Measurements from ENCODE around the gene PCDH12. TPM values are rescaled to one million over a fixed set of nuclear protein-coding genes. Genes with fewer than 3 reads are reported as not detected.
A peak's percentile ranks its signal among the peaks of the same experiment; 100 is the strongest.

Gene PCDH12
- total RNA-seq, 1 donor from 2014 or later = not detected

DNA sequence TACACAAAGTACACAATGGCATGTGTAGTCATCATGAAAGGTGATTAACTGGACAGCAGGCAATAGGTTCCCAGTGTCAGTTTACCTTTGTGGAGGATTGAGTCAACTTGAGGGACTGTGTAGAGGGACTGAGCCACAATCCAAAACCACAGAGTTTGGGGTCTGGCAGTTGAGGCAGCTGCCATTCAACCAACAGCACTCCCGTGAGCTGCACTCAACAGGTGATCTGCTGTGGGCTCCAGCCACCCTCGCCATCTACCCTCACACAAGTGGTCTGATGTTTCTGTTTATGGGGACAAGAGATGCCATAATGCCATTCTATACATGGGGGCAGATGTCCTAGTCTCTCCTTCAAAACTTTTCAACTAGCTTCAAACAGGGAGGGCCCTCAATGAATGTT is 37.2 kb downstream of the PCDH12 start:
- DNase-seq (ENCODE audit: low spot score) = no peak
- Histone ChIP-seq H3F3A (ENCODE audit: low read depth) (peaks cover 24% of the 10 kb centered on the region), H3K4me3 (no peak overlapping the region), H3K4me2 (no peak overlapping the region), H3K79me2 (ENCODE audit: low read depth) (peaks cover 24% of the 10 kb centered on the region), H3K36me3 (no peaks in the 10 kb centered on the region), H3K9ac (no peak overlapping the region), H3K9me3 (ENCODE audit: low read depth) (no peaks in the 10 kb centered on the region), H3K27ac (no peak overlapping the region), H3K27me3 (peaks cover 8% of the 10 kb centered on the region), H3K4me1 (peaks cover 6% of the 10 kb centered on the region), H2AFZ (replicated peaks) (no peak overlapping the region), H4K20me1 (ENCODE audit: low read depth) (no peaks in the 10 kb centered on the region)
- TF ChIP-seq EZH2phosphoT487 (IDR thresholded peaks at IDR 0.05) (no peak), EZH2 (IDR thresholded peaks at IDR 0.05) (no peak)
- TF ChIP-seq, protein P1, sequence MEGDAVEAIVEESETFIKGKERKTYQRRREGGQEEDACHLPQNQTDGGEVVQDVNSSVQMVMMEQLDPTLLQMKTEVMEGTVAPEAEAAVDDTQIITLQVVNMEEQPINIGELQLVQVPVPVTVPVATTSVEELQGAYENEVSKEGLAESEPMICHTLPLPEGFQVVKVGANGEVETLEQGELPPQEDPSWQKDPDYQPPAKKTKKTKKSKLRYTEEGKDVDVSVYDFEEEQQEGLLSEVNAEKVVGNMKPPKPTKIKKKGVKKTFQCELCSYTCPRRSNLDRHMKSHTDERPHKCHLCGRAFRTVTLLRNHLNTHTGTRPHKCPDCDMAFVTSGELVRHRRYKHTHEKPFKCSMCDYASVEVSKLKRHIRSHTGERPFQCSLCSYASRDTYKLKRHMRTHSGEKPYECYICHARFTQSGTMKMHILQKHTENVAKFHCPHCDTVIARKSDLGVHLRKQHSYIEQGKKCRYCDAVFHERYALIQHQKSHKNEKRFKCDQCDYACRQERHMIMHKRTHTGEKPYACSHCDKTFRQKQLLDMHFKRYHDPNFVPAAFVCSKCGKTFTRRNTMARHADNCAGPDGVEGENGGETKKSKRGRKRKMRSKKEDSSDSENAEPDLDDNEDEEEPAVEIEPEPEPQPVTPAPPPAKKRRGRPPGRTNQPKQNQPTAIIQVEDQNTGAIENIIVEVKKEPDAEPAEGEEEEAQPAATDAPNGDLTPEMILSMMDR (IDR thresholded peaks at IDR 0.05) = no peak
- H3K9me3 Mint-ChIP-seq = no peaks in the 10 kb centered on the region
- peaks cover 15% of the 10 kb centered on the region for H3K4me1 Mint-ChIP-seq
- H3K36me3 Mint-ChIP-seq = peaks cover 4% of the 10 kb centered on the region
- H3K27ac Mint-ChIP-seq = no peak overlapping the region
- peaks cover under 1% of the 10 kb centered on the region for H3K27me3 Mint-ChIP-seq (ENCODE audit: insufficient read depth, low read depth)
- no peak overlapping the region for H3K4me3 Mint-ChIP-seq

DNA sequence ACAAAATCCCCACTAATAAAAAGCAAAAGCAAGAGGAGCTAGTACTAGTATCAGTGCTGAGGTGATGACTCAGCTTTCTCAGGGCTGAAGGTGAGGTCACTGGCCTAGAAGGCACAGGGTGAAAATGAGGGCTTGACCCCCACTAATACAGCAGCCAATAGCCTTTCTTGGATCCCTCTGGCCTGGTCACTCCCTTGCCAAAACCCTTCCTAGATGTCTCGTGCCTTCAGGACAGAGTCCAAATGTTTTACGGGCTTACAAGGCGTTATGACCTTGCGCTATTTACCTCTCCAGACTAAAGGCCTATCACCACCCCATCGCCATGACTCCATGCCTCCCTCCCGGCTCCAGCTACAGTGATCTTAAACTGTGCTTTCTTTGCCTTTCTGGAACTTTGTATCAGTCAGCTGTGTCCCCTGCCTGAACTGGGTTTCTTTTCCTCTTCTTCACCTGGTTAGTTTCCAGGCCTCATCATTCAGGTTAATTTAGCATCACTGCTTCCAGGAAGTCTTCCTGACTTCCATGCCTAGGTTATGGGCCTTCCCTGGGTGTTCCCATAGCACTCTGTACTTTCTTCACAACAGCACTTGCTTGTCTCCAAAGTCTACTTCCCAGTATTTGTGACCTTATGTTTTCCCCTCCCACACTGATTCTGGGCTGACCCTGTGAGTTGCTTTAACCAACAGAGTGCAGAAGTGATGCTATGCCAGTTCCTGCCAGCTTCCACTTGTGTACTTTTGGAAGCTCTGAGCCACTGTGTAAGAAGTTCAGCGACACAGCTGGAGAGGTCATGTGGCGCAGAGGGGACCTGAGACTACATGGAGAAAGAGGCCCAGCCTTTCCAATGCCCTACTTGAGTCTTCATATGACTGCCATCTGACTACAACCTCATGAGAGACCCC is 38.5 kb downstream of the PCDH12 start:
- Histone ChIP-seq H3K4me1 (peaks cover 7% of the 10 kb centered on the region), H3K9ac (no peak overlapping the region), H3K36me3 (no peaks in the 10 kb centered on the region), H3K27me3 (peaks cover 11% of the 10 kb centered on the region), H3K79me2 (ENCODE audit: low read depth) (peaks cover 12% of the 10 kb centered on the region), H3K9me3 (ENCODE audit: low read depth) (no peaks in the 10 kb centered on the region), H4K20me1 (ENCODE audit: low read depth) (no peaks in the 10 kb centered on the region), H3K4me3 (no peak overlapping the region), H3F3A (ENCODE audit: low read depth) (peaks cover 36% of the 10 kb centered on the region), H2AFZ (replicated peaks) (no peak overlapping the region), H3K27ac (no peak overlapping the region), H3K4me2 (no peak overlapping the region)
- H3K27ac Mint-ChIP-seq = peak overlapping the region; percentile 12
- H3K27me3 Mint-ChIP-seq (ENCODE audit: insufficient read depth, low read depth) = no peaks in the 10 kb centered on the region
- no peaks in the 10 kb centered on the region for H3K9me3 Mint-ChIP-seq
- peaks cover 21% of the 10 kb centered on the region for H3K4me1 Mint-ChIP-seq
- H3K4me3 Mint-ChIP-seq = no peak overlapping the region
- no peak for TF ChIP-seq EZH2phosphoT487 (IDR thresholded peaks at IDR 0.05)
- TF ChIP-seq EZH2 (IDR thresholded peaks at IDR 0.05) = no peak
- TF ChIP-seq, protein P1 (IDR thresholded peaks at IDR 0.05) = no peak
- DNase-seq (ENCODE audit: low spot score) = no peak
- no peaks in the 10 kb centered on the region for H3K36me3 Mint-ChIP-seq

DNA sequence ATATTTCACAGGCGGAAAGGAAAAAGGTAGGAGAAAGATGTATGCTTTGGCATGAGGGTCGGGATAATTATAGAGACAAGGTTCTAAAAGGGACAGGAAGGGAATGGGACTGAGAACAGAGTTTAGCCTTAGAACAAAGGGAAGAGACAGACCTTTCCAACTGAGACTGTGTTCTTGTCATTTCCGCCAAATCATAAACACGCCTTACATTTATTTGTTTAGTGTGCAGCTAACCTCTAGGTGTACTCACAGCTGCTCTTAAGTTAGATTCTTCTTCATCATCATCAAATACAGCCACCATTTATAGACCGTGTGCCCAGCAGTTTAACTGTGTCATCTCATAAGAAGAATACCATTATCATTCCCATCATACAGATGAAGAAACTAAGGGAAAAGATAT is 40.2 kb downstream of the PCDH12 start:
- no peak for DNase-seq (ENCODE audit: low spot score)
- Histone ChIP-seq H3K9me3 (ENCODE audit: low read depth) (no peaks in the 10 kb centered on the region), H3K4me3 (no peak overlapping the region), H3K9ac (no peak overlapping the region), H4K20me1 (ENCODE audit: low read depth) (no peaks in the 10 kb centered on the region), H3K4me2 (no peak overlapping the region), H3K4me1 (peaks cover 14% of the 10 kb centered on the region), H2AFZ (replicated peaks) (no peak overlapping the region), H3F3A (ENCODE audit: low read depth) (peaks cover 30% of the 10 kb centered on the region), H3K79me2 (ENCODE audit: low read depth) (peaks cover 3% of the 10 kb centered on the region), H3K36me3 (no peaks in the 10 kb centered on the region), H3K27ac (no peak overlapping the region), H3K27me3 (peaks cover 29% of the 10 kb centered on the region)
- no peaks in the 10 kb centered on the region for H3K9me3 Mint-ChIP-seq
- TF ChIP-seq, protein P1 (IDR thresholded peaks at IDR 0.05) = no peak
- TF ChIP-seq EZH2 (IDR thresholded peaks at IDR 0.05) (no peak), EZH2phosphoT487 (IDR thresholded peaks at IDR 0.05) (no peak)
- peaks cover 10% of the 10 kb centered on the region for H3K27me3 Mint-ChIP-seq (ENCODE audit: insufficient read depth, low read depth)
- H3K27ac Mint-ChIP-seq = no peak overlapping the region
- no peaks in the 10 kb centered on the region for H3K36me3 Mint-ChIP-seq
- H3K4me3 Mint-ChIP-seq = no peak overlapping the region
- peaks cover 26% of the 10 kb centered on the region for H3K4me1 Mint-ChIP-seq

All from neural progenitor cell (in vitro differentiated cells).